Endodermal cell (in vitro differentiated cells): ENCODE results near the gene ERP44. TPM values are rescaled to one million over a fixed set of nuclear protein-coding genes. Genes with fewer than 3 reads are reported as not detected.

Source experiments
- DNase-seq: peaks from one replicate; pipeline ENCODE4 v3.0.0-alpha.2; 2017
- H3K27ac ChIP-seq: 2 replicates; pipeline ENCODE4 v1.5.1; 2013; ENCODE audit warnings: mild to moderate bottlenecking, low read depth, low read length, moderate library complexity
- H3K27me3 ChIP-seq: 2 replicates; pipeline ENCODE4 v1.6.1; 2013; ENCODE audit warnings: mild to moderate bottlenecking, low read length, moderate library complexity; ENCODE audit not compliant: insufficient read depth, control insufficient read depth, poor library complexity, severe bottlenecking
- H3K36me3 ChIP-seq: 2 replicates; pipeline ENCODE4 v1.7.0; 2013; ENCODE audit warnings: mild to moderate bottlenecking, low read length, moderate library complexity; ENCODE audit not compliant: control insufficient read depth, insufficient read depth
- H3K4me1 ChIP-seq: one replicate; pipeline ENCODE4 v1.7.0; 2013; ENCODE audit warnings: low read length; ENCODE audit not compliant: control insufficient read depth, insufficient read depth
- H3K4me3 ChIP-seq: 2 replicates; pipeline ENCODE4 v1.5.1; 2013; ENCODE audit warnings: mild to moderate bottlenecking, low read length, moderate library complexity
- H3K9ac ChIP-seq: 2 replicates; pipeline ENCODE4 v1.6.1; 2013; ENCODE audit warnings: mild to moderate bottlenecking, low read length, moderate library complexity; ENCODE audit not compliant: poor library complexity, severe bottlenecking; ENCODE audit errors: extremely low read depth
- H3K9me3 ChIP-seq: 2 replicates; pipeline ENCODE4 v1.6.1; 2013; ENCODE audit warnings: mild to moderate bottlenecking, low read length, moderate library complexity; ENCODE audit not compliant: control insufficient read depth
- H3K27ac Mint-ChIP-seq: 2 replicates; pipeline ENCODE4 v1.8.0; 2020; ENCODE audit warnings: mixed read lengths
- H3K27me3 Mint-ChIP-seq: 2 replicates; pipeline ENCODE4 v1.8.0; 2021; ENCODE audit warnings: mild to moderate bottlenecking, mixed read lengths; ENCODE audit not compliant: insufficient read depth
- H3K36me3 Mint-ChIP-seq: 2 replicates; pipeline ENCODE4 v1.8.0; 2020; ENCODE audit warnings: low read depth, mixed read lengths
- H3K4me1 Mint-ChIP-seq: 2 replicates; pipeline ENCODE4 v1.8.0; 2020; ENCODE audit warnings: mixed read lengths
- H3K4me3 Mint-ChIP-seq: 2 replicates; pipeline ENCODE4 v1.8.0; 2020; ENCODE audit warnings: mild to moderate bottlenecking, moderate library complexity, mixed read lengths
- H3K9me3 Mint-ChIP-seq: 2 replicates; pipeline ENCODE4 v1.8.0; 2020; ENCODE audit warnings: mild to moderate bottlenecking, mixed read lengths
- WGBS, 2 experiments: methylation state at CpG; one replicate each; pipeline versions ENCODE4 v1.1.5 to v1.1.7; 2013; ENCODE audit warnings: missing lambda C conversion rate in 2 of 2, mixed read lengths in 1 of 2; ENCODE audit not compliant: insufficient coverage in 1 of 2, insufficient read length in 1 of 2; 5-methylcytosine and 5-hydroxymethylcytosine counted together
- total RNA-seq, 2 donors: library from RNA; stranded (reverse); fragmentation: NEBNext Ultra II Directional in 1 of 2; extraction: Animal tissue kit (Norgen Biotek cat#: 25700) in 1 of 2; gene quantifications; 2 replicates in 1 of 2; 3 replicates in 1 of 2; pipeline ENCODE4 v1.2.1, GENCODE V29; 2021
- TF ChIP-seq, protein P1 (sequence below): fragments of 200-600 bp; sonication (generic); conservative IDR thresholded peaks from 2 replicates; pipeline ENCODE4 v1.5.0; 2021; ENCODE audit warnings: antibody characterized with exemption, mild to moderate bottlenecking

The ERP44 gene
- total RNA-seq, 2 donors from 2014 or later: 22.4 to 23.4 TPM

DNA sequence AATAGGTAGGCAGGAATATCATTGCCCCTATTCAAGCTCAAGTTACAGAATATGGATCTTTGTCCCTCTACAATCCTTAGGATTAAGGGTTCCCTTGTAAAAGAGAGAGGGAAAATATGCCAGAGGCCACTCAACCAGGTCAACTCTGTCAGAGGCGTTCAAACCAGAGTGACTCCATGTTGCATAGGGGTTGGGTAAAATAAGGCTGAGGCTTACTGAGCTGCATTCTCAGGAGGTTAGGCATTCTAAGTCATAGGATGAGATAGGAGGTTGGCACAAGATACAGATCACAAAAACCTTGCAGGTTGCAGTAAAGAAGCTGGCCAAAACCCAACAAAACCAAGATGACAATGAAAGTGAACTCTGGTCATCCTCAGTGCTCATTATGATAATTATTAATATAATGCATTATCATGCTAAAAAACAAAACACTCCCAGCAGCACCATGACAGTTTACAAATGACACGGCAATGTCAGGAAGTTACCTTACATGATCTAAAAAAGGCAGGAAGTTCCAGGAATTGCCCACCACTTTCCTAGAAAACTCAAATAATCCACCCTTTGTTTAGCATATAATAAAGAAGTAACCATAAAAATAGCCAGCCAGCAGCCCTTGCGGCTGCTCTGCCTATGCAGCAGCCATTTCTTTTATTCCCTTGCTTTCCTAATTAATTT, 64.8 kb downstream of the ERP44 start:
- Histone ChIP-seq H3K4me3 (no peak overlapping the region), H3K9me3 (peaks cover 39% of the 10 kb centered on the region), H3K36me3 (peaks cover 28% of the 10 kb centered on the region), H3K27ac (no peak overlapping the region), H3K9ac (no peak overlapping the region), H3K4me1 (no peaks in the 10 kb centered on the region), H3K27me3 (no peaks in the 10 kb centered on the region)
- Mint-ChIP-seq H3K27ac (no peak overlapping the region), H3K4me1 (peaks cover 4% of the 10 kb centered on the region), H3K9me3 (peaks cover 36% of the 10 kb centered on the region), H3K27me3 (no peaks in the 10 kb centered on the region), H3K4me3 (no peak overlapping the region), H3K36me3 (peaks cover 70% of the 10 kb centered on the region)
- TF ChIP-seq, protein P1, sequence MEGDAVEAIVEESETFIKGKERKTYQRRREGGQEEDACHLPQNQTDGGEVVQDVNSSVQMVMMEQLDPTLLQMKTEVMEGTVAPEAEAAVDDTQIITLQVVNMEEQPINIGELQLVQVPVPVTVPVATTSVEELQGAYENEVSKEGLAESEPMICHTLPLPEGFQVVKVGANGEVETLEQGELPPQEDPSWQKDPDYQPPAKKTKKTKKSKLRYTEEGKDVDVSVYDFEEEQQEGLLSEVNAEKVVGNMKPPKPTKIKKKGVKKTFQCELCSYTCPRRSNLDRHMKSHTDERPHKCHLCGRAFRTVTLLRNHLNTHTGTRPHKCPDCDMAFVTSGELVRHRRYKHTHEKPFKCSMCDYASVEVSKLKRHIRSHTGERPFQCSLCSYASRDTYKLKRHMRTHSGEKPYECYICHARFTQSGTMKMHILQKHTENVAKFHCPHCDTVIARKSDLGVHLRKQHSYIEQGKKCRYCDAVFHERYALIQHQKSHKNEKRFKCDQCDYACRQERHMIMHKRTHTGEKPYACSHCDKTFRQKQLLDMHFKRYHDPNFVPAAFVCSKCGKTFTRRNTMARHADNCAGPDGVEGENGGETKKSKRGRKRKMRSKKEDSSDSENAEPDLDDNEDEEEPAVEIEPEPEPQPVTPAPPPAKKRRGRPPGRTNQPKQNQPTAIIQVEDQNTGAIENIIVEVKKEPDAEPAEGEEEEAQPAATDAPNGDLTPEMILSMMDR: no peak
- DNase-seq: no peak
- WGBS, 2 experiments: 99 to 100% methylated on average over 3 of the region's 3 CpGs

DNA sequence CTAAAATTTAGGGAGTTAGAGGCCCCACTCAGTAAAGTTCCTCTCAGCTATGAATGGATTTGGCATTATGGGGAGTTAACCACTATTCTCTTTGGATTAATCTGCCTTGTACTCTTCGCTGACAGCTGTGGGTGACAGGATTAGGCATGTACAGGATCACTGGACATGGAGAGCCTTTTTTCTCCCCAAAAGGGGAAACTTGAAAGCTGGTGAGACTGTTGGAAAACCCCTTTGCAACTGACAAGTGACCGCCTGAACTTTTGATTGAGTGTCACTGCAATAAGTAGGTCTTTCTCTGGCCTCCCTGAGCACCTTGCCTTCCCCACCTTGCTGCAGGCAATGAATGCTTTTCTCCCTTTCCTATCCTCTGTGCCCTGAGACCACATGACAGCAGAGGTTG, 68.3 kb downstream of the ERP44 start:
- no peak overlapping the region for H3K27ac Mint-ChIP-seq
- Histone ChIP-seq H3K27me3 (no peaks in the 10 kb centered on the region), H3K4me1 (no peaks in the 10 kb centered on the region), H3K9ac (no peak overlapping the region), H3K36me3 (peaks cover 29% of the 10 kb centered on the region), H3K27ac (no peak overlapping the region), H3K9me3 (peaks cover 37% of the 10 kb centered on the region), H3K4me3 (no peak overlapping the region)
- no peaks in the 10 kb centered on the region for H3K27me3 Mint-ChIP-seq
- TF ChIP-seq, protein P1: no peak
- H3K4me3 Mint-ChIP-seq: no peak overlapping the region
- no peak for DNase-seq
- WGBS, 2 experiments: 94 to 95% methylated on average over 2 of the region's 2 CpGs
- peaks cover 61% of the 10 kb centered on the region for H3K36me3 Mint-ChIP-seq
- peaks cover 21% of the 10 kb centered on the region for H3K4me1 Mint-ChIP-seq
- peaks cover 29% of the 10 kb centered on the region for H3K9me3 Mint-ChIP-seq

DNA sequence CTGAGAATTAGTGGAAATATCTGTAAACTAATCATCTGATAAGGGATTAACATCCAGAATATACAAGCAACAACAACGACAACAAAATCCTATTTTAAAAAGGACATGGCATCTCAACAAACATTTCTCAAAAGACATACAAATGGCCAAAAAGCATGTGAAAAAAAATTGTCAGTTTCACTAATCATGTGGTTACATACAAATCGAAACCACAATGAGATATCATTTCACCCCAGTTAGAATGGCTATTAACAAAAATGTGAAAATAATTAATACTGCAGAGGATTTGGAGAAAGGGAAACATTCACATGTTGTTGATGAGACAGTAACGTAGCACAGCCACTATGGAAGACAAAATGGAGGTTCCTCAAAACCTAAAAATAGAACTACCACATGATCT, 69.5 kb downstream of the ERP44 start:
- Mint-ChIP-seq H3K36me3 (peaks cover 60% of the 10 kb centered on the region), H3K27ac (no peak overlapping the region), H3K4me3 (no peak overlapping the region), H3K4me1 (peaks cover 21% of the 10 kb centered on the region), H3K9me3 (peaks cover 30% of the 10 kb centered on the region), H3K27me3 (no peaks in the 10 kb centered on the region)
- no peaks in the 10 kb centered on the region for H3K4me1 ChIP-seq
- peaks cover 37% of the 10 kb centered on the region for H3K9me3 ChIP-seq
- H3K36me3 ChIP-seq: peaks cover 39% of the 10 kb centered on the region
- H3K27ac ChIP-seq: no peak overlapping the region
- no peak overlapping the region for H3K4me3 ChIP-seq
- H3K27me3 ChIP-seq: no peaks in the 10 kb centered on the region
- no peak for DNase-seq
- 93 to 100% methylated on average over 1 to 3 of the region's 3 CpGs for WGBS, 2 experiments
- TF ChIP-seq, protein P1: no peak
- no peak overlapping the region for H3K9ac ChIP-seq
